Right lung (tissue), 5 donors: Measurements from ENCODE around the gene CMTR2. TPM values are rescaled to one million over a fixed set of nuclear protein-coding genes. Genes with fewer than 3 reads are reported as not detected.

Experiments
- polyA plus RNA-seq, 5 donors: library from polyadenylated mRNA; unstranded; fragments of 120-200 nt; gene quantifications; one replicate each; pipeline versions ENCODE4 v1.2.1 to v1.2.3, GENCODE V29; 2013; ENCODE audit warnings: inconsistent platforms in 1 of 5, low replicate concordance in 1 of 5; ENCODE audit not compliant: insufficient read length in 5 of 5, insufficient read depth in 1 of 5

The CMTR2 gene
- polyA plus RNA-seq, 5 donors, result 33.6 to 58.3 (median 43.4) TPM

Other genes starting within 250 kb of the CMTR2 start
- 10 to 100 TPM in 4 of 5 donors, 1 to 10 TPM in 1; 6.8 to 14.6 (median 14.0) TPM for gene HYDIN, start 58.7 kb downstream of the CMTR2 start, polyA plus RNA-seq
- gene CALB2, start 69.3 kb upstream of the CMTR2 start, polyA plus RNA-seq, result not detected
- not detected for gene TLE7, start 152.7 kb upstream of the CMTR2 start, polyA plus RNA-seq
- 10 to 100 TPM; 15.4 to 21.3 (median 18.5) TPM for gene ZNF23, start 172.8 kb upstream of the CMTR2 start, polyA plus RNA-seq
- 10 to 100 TPM in 4 of 5 donors, 1 to 10 TPM in 1; 8.3 to 13.5 (median 10.2) TPM for gene ZNF19, start 199.9 kb upstream of the CMTR2 start, polyA plus RNA-seq
- gene CHST4, start 237.0 kb upstream of the CMTR2 start, polyA plus RNA-seq, result under 1 TPM in 4 of 5 donors, not detected in 1; 0.05 to 0.15 (median 0.09) TPM